ENCODE results near the gene CA12. TPM values are rescaled to one million over a fixed set of nuclear protein-coding genes. Genes with fewer than 3 reads are reported as not detected.

Gene CA12
- total RNA-seq, 2 donors from 2014 or later = 1.2 to 2.1 TPM

DNA sequence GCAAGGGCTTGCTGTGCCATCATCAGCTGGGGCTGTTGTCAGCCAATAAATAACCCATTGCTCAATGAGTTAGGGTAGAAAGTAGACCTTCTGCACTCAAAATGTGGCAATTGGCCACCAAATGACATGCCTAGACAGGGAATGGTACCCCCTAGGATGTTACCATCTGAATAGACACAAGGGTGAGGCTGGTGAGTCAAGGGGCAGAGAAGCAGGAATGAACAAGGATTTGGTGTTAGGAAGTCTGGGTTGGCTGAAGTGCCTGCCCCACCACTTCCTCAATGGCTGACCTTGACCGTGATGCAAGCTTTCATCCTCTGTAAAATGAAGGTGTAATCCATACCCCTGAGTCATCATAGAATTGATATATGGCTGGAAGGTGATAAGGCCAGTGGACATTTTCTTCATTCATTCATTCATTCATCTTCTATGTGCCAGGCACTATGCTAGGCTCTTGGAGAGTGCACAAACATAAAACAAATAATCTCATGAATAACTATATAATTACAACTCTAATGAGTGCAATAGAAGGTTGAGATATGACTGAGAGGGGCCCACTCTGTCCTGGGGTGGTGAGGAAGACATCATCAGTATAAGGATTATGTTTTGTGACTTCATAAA is 4.4 kb upstream of the CA12 start:
- Histone ChIP-seq H3K4me3 (ENCODE audit: low read length) (no peak overlapping the region), H3K36me3 (ENCODE audit: control insufficient read depth, insufficient read depth, low read length) (no peaks in the 10 kb centered on the region), H3K27ac (ENCODE audit: low read depth, low read length) (no peak overlapping the region), H3K9me3 (ENCODE audit: control insufficient read depth, low read length) (peaks cover 9% of the 10 kb centered on the region), H3K4me1 (ENCODE audit: control insufficient read depth, insufficient read depth, low read length) (peaks cover 4% of the 10 kb centered on the region), H3K27me3 (ENCODE audit: control insufficient read depth, insufficient read depth, low read length, poor library complexity, severe bottlenecking) (peaks cover 47% of the 10 kb centered on the region), H3K9ac (ENCODE audit: extremely low read depth, low read length, poor library complexity, severe bottlenecking) (no peak overlapping the region)
- TF ChIP-seq, protein P1, sequence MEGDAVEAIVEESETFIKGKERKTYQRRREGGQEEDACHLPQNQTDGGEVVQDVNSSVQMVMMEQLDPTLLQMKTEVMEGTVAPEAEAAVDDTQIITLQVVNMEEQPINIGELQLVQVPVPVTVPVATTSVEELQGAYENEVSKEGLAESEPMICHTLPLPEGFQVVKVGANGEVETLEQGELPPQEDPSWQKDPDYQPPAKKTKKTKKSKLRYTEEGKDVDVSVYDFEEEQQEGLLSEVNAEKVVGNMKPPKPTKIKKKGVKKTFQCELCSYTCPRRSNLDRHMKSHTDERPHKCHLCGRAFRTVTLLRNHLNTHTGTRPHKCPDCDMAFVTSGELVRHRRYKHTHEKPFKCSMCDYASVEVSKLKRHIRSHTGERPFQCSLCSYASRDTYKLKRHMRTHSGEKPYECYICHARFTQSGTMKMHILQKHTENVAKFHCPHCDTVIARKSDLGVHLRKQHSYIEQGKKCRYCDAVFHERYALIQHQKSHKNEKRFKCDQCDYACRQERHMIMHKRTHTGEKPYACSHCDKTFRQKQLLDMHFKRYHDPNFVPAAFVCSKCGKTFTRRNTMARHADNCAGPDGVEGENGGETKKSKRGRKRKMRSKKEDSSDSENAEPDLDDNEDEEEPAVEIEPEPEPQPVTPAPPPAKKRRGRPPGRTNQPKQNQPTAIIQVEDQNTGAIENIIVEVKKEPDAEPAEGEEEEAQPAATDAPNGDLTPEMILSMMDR (conservative IDR thresholded peaks at IDR 0.05) = no peak
- no peak overlapping the region for H3K4me3 Mint-ChIP-seq
- peaks cover 96% of the 10 kb centered on the region for H3K27me3 Mint-ChIP-seq (ENCODE audit: insufficient read depth)
- no peak overlapping the region for H3K27ac Mint-ChIP-seq
- H3K9me3 Mint-ChIP-seq = no peaks in the 10 kb centered on the region
- H3K36me3 Mint-ChIP-seq (ENCODE audit: low read depth) = no peaks in the 10 kb centered on the region
- peaks cover 14% of the 10 kb centered on the region for H3K4me1 Mint-ChIP-seq
- 100% methylated on average over 1 of the region's 1 CpG; no CpG with 5 or more reads in 1 of the 2 experiments for WGBS, 2 experiments (ENCODE audit: insufficient coverage in 1 of 2, insufficient read length in 1 of 2)
- DNase-seq = no peak

DNA sequence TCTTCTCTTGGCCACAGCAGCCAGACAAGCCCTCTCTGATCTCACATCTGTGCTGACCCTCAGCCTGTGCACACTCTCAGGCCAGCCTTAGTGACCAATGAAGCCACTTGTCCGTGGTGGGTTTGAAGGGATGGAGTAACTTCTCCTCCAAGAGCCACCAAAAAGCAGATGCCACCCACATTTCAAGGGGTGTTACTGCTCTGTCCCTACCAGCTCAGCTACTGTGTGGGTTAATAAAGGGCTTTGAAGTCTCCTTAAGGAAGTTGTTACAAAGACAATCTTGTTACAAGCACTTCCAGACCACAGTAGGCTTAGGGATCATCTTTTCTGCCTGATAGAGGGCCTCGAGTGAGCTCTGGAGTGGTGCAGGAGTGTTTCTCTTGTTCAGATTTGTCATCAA is 3.3 kb upstream of the CA12 start:
- Histone ChIP-seq H3K4me1 (ENCODE audit: control insufficient read depth, insufficient read depth, low read length) (no peaks in the 10 kb centered on the region), H3K27me3 (ENCODE audit: control insufficient read depth, insufficient read depth, low read length, poor library complexity, severe bottlenecking) (peaks cover 58% of the 10 kb centered on the region), H3K9me3 (ENCODE audit: control insufficient read depth, low read length) (peaks cover 9% of the 10 kb centered on the region), H3K27ac (ENCODE audit: low read depth, low read length) (no peak overlapping the region), H3K9ac (ENCODE audit: extremely low read depth, low read length, poor library complexity, severe bottlenecking) (no peak overlapping the region), H3K4me3 (ENCODE audit: low read length) (no peak overlapping the region), H3K36me3 (ENCODE audit: control insufficient read depth, insufficient read depth, low read length) (no peaks in the 10 kb centered on the region)
- 83% methylated on average over 2 of the region's 2 CpGs; no CpG with 5 or more reads in 1 of the 2 experiments for WGBS, 2 experiments (ENCODE audit: insufficient coverage in 1 of 2, insufficient read length in 1 of 2)
- Mint-ChIP-seq H3K27me3 (ENCODE audit: insufficient read depth) (peaks cover 96% of the 10 kb centered on the region), H3K9me3 (no peaks in the 10 kb centered on the region), H3K36me3 (ENCODE audit: low read depth) (no peaks in the 10 kb centered on the region), H3K4me1 (peaks cover 17% of the 10 kb centered on the region), H3K27ac (no peak overlapping the region), H3K4me3 (no peak overlapping the region)
- no peak for DNase-seq
- TF ChIP-seq, protein P1 (conservative IDR thresholded peaks at IDR 0.05) = no peak

DNA sequence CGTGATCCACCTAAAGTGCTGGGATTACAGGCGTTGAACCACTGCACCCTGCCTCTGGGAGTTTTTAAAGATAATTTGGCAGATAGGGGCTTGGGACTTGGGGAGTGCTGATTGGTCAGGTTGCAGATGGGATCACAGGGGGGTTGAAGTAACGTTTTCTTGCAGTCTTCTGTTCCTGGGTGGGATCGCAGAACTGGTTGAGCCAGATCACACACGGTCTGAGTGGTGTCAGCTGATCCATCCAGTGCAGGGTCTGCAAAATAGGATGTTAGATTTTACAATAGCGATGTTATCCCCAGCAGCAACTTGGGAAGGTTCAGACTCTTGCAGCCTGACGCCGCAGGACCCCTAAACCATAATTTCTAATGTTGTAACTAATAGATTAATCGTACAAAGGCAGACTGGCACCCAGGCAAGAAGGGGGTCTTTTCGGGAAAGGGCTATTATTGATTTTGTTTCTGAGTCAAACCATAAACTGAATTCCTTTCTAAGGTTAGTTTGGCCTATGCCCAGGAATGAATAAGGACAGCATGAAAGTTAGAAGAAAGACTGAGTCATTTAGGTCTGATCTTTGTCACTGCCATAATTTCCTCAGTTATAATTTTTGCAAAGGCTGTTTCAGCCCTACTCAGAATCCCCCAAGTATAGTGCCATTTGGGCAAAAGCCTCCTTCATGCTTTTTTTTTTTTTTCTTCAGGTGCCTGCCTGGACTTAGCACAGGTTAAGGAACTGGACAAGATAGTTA is 1.5 kb upstream of the CA12 start:
- peaks cover 90% of the 10 kb centered on the region for H3K27me3 Mint-ChIP-seq (ENCODE audit: insufficient read depth)
- no peak overlapping the region for H3K27ac Mint-ChIP-seq

More for the DNA sequence above, 1.5 kb upstream of the CA12 start:
- Histone ChIP-seq H3K36me3 (ENCODE audit: control insufficient read depth, insufficient read depth, low read length) (no peaks in the 10 kb centered on the region), H3K9me3 (ENCODE audit: control insufficient read depth, low read length) (peaks cover 9% of the 10 kb centered on the region), H3K4me3 (ENCODE audit: low read length) (no peak overlapping the region), H3K27me3 (ENCODE audit: control insufficient read depth, insufficient read depth, low read length, poor library complexity, severe bottlenecking) (peaks cover 58% of the 10 kb centered on the region), H3K27ac (ENCODE audit: low read depth, low read length) (no peak overlapping the region), H3K9ac (ENCODE audit: extremely low read depth, low read length, poor library complexity, severe bottlenecking) (no peak overlapping the region), H3K4me1 (ENCODE audit: control insufficient read depth, insufficient read depth, low read length) (peaks cover 3% of the 10 kb centered on the region)
- no peak overlapping the region for H3K4me3 Mint-ChIP-seq
- TF ChIP-seq, protein P1 (conservative IDR thresholded peaks at IDR 0.05) = no peak
- 93% methylated on average over 8 to 10 of the region's 10 CpGs for WGBS, 2 experiments (ENCODE audit: insufficient coverage in 1 of 2, insufficient read length in 1 of 2)
- peaks cover 20% of the 10 kb centered on the region for H3K4me1 Mint-ChIP-seq
- no peaks in the 10 kb centered on the region for H3K9me3 Mint-ChIP-seq
- no peak for DNase-seq
- no peaks in the 10 kb centered on the region for H3K36me3 Mint-ChIP-seq (ENCODE audit: low read depth)

Measured in endodermal cell (in vitro differentiated cells).